Measurements from ENCODE around the gene RILP.
A peak's percentile ranks its signal among the peaks of the same experiment; 100 is the strongest.

The RILP gene

DNA sequence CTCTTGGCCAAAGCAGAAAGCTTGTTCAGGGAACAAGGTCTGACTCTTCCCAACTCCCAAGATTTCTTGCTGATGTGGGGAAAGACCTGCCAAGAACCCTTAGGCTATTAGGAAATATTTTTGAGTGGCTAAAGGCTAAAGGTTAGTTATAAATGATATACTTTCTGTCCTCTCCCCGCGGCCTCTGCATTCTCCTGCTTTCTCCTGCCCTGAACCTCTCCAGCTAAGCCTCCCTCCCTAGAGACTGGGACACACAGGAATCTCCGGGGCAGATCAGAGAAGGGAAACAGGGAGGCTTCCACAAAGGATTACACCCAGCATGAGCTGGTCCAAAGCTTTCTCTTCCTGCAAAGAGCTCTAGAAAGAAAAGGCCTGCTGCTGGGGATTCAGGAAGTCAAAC is 23.3 kb downstream of the RILP start:
- DNase-seq (ENCODE audit: low spot score in 2 of 2) (no peak), ATAC-seq (no peak)
- Mint-ChIP-seq H3K4me1 (peaks cover 32% of the 10 kb centered on the region), H3K4me3 (peak overlapping the region; percentile 93), H3K36me3 (peaks cover 14% of the 10 kb centered on the region), H3K9me3 (no peaks in the 10 kb centered on the region), H3K27ac (no peak overlapping the region)

DNA sequence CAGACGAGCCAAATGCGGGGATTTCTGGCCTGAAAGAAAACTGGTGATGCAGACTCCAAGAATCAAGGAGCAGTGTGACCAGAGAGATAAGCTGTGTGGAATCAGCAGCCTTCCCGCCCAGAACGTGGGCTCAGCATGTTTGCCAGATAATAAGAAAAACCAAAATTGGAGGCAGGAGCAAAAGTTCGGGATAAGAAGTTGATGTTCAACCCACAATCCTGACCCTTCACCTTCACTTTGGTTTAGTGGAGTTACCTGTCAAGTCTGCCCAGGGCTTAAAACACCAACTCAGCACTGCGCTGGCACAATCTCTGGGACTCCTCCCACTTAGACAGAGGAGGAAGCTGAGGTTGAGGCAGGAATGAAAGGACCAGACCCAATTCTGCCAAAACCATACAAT is 24.1 kb downstream of the RILP start:
- Mint-ChIP-seq H3K27ac (no peak overlapping the region), H3K36me3 (peaks cover 14% of the 10 kb centered on the region), H3K4me1 (peaks cover 32% of the 10 kb centered on the region), H3K9me3 (no peaks in the 10 kb centered on the region), H3K4me3 (no peak overlapping the region)
- ATAC-seq (no peak), DNase-seq (ENCODE audit: low spot score in 2 of 2) (no peak)

DNA sequence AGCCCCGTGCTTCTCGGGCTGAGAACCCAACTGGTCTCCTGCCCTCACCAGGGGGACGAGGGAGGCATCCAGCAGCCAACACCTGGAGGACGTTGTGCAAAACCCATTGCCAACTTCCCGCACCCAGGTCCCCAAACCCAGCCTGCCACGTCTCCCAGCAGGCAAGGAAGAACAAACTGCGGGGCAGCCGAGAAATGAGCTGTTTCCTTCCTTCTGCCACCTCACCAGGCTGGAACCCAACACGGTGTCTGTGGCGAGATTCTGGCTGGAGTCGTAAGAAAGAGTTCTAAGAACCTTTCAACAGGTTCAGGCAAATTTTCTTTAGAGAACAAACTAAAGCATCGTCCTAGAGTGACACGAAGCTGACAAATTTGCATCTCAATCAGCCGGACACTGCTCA is 24.6 kb downstream of the RILP start:
- no peak overlapping the region for H3K4me3 Mint-ChIP-seq
- H3K4me1 Mint-ChIP-seq: peaks cover 27% of the 10 kb centered on the region
- H3K9me3 Mint-ChIP-seq: no peaks in the 10 kb centered on the region
- H3K36me3 Mint-ChIP-seq: peaks cover 14% of the 10 kb centered on the region
- DNase-seq (ENCODE audit: low spot score in 2 of 2) (no peak), ATAC-seq (no peak)
- H3K27ac Mint-ChIP-seq: no peak overlapping the region

DNA sequence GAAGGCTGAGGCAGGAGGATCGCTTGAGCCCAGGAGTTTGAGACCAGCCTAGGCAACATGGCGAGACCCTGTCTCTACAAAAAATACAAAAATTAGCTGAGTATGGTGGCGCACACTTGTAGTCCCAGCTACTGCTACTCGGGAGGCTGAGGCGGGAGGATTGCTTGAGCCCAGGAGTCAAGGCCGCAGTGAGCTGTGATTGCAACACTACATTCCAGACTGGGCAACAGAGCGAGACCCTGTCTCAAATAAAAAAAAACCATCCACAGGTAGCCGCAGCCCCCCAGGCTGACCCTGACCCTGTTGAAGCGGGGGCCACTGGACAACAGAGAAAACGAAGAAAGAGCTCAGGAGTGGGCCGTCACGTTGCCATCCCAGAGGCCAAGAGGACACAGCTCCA is 25.0 kb downstream of the RILP start:
- Mint-ChIP-seq H3K4me1 (peaks cover 23% of the 10 kb centered on the region), H3K36me3 (peaks cover 14% of the 10 kb centered on the region), H3K4me3 (no peak overlapping the region), H3K9me3 (no peaks in the 10 kb centered on the region), H3K27ac (no peak overlapping the region)
- no peak for DNase-seq (ENCODE audit: low spot score in 2 of 2)
- no peak for ATAC-seq

DNA sequence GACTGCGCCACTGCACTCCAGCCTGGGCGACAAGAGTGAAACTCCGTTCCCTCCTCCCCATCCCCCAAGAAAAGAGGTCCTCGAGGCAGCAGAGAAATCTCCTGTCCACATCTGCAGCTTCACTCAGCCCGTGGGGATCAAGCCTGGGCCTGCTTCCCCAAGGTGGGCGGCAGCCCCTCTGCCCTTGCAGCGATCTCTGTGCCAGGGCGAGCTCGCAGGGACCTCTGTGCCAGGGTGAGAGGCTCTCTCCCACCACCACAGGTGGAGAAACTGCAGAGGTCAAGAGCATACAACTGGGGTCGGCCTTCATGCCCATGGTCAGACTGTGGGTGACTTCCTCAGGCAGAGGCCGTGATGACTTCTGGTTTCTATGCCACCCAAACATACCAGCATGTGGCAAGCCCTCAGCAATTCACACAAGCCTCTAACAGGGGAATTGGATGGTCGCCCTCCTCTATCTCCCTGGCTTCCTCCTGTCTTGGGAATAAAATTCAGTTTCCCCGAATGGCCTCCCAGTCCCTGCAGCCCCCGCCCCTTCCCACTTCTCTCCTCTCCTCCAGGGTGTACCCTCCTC is 26.5 kb downstream of the RILP start:
- peaks cover 6% of the 10 kb centered on the region for H3K36me3 Mint-ChIP-seq
- DNase-seq (ENCODE audit: low spot score in 2 of 2) (no peak), ATAC-seq (no peak)
- H3K9me3 Mint-ChIP-seq: no peaks in the 10 kb centered on the region
- H3K4me1 Mint-ChIP-seq: peaks cover 11% of the 10 kb centered on the region
- no peak overlapping the region for H3K4me3 Mint-ChIP-seq
- no peak overlapping the region for H3K27ac Mint-ChIP-seq

DNA sequence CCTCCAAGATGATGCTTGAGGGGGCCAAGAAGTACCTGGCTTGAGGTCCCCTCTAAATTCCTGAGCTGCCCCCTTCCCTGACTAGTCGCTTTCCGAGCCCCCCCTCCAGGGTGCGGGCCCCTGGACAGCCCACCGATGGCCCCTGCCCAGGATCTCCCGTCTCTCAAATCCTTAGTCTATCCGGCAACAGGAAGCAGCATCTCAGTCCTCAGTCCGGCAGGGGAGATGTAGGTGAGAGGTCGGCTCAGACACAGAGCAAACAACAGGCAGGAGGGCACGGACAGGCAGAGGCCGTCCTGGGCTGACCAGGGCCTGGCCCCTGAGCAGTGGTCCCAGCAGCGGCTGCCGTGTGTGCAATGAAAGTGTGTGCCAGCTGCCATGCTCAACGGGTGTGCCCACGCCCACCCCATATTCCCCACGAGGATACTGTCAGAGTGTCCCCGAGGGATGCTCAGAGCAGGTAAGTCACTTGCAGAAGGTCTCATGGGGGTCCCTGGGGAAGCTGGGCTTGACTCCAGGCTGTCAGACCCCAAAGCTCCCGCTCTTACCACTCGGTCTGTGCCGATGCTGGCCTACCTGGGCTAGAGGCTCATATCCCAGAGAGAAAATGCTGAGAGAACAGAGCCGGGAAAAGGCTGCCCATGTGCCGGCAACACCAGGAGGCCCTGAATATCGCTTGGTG is 28.3 kb downstream of the RILP start:
- no peak overlapping the region for H3K27ac Mint-ChIP-seq
- H3K4me1 Mint-ChIP-seq: no peaks in the 10 kb centered on the region
- ATAC-seq: no peak
- peaks cover 6% of the 10 kb centered on the region for H3K36me3 Mint-ChIP-seq
- H3K9me3 Mint-ChIP-seq: no peaks in the 10 kb centered on the region
- H3K4me3 Mint-ChIP-seq: no peak overlapping the region
- DNase-seq (ENCODE audit: low spot score in 2 of 2): no peak

DNA sequence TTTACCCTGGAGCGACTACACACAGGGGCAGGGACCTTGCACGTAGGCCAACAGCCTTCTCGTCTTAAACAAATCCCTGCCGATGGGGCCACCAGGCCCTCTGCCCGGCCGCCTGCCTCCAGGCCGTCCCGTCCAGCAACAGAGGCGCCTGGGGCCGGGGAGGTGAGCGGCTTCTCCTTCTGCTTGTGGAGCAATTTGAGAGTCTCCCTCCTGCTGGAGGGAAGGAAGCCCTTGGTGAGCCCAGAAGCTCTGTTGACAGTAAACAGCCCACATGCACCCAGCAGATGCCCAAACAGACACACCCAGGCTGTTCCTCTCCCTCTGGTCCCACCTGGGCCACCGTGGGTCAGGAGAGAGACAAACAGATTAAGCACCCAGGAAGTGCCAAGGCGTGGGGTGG is 29.2 kb downstream of the RILP start:
- H3K27ac Mint-ChIP-seq: no peak overlapping the region
- ATAC-seq (no peak), DNase-seq (ENCODE audit: low spot score in 2 of 2) (no peak)
- H3K4me1 Mint-ChIP-seq: no peaks in the 10 kb centered on the region
- no peaks in the 10 kb centered on the region for H3K36me3 Mint-ChIP-seq
- H3K9me3 Mint-ChIP-seq: no peaks in the 10 kb centered on the region
- H3K4me3 Mint-ChIP-seq: no peak overlapping the region

DNA sequence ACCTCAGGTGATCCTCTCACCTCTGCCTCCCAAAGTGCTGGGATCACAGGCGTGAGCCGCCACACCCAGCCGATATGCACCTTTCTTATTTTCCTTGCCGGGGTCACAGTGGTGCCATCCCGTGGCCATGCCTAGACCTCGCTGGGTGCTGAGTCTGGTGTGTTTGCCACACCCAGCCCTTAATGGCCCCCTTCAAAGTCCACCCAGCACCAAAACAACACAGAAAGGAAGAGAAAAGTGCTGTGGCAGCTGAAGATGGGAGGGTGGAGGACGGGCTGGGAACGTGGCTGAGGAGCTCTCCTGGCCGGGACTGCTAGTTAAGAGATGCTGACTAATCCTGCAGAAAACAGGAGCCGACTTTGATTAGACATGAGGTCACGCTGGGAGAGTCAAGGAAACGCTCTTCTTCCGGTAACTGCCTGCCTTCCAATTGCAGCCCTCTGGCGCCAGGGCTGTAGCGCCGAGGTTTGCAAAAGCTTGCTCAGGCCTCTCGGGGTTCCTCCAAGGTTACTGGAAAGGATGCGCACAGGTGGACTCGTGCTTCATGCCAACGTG is 32.0 kb downstream of the RILP start:
- H3K36me3 Mint-ChIP-seq: no peaks in the 10 kb centered on the region
- ATAC-seq (no peak), DNase-seq (ENCODE audit: low spot score in 2 of 2) (no peak)
- peaks cover 6% of the 10 kb centered on the region for H3K4me1 Mint-ChIP-seq
- no peaks in the 10 kb centered on the region for H3K9me3 Mint-ChIP-seq
- H3K27ac Mint-ChIP-seq: peak overlapping the region; percentile 42
- H3K4me3 Mint-ChIP-seq: no peak overlapping the region

DNA sequence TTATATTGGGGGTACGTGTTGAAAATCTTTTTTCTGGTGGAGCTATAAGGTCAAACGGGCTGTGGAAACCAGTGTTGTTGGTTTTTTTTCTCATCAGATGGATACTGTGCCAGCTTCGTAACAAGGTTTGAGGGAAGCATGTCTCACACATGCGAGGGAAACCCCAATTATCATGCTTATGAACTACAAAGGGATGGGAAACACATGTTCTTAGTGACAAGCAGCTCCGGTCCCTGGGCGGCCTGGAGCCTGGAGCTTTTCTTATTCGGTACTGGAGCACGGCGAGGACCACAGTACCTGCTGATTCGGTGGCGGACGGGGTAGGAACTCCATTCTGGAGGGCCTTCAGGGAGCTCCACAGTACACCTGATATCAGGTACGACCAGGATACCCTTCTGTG is 33.6 kb downstream of the RILP start:
- no peak overlapping the region for H3K4me3 Mint-ChIP-seq
- DNase-seq (ENCODE audit: low spot score in 2 of 2) (no peak), ATAC-seq (no peak)
- H3K36me3 Mint-ChIP-seq: no peaks in the 10 kb centered on the region
- no peak overlapping the region for H3K27ac Mint-ChIP-seq
- no peaks in the 10 kb centered on the region for H3K9me3 Mint-ChIP-seq
- H3K4me1 Mint-ChIP-seq: peaks cover 6% of the 10 kb centered on the region

DNA sequence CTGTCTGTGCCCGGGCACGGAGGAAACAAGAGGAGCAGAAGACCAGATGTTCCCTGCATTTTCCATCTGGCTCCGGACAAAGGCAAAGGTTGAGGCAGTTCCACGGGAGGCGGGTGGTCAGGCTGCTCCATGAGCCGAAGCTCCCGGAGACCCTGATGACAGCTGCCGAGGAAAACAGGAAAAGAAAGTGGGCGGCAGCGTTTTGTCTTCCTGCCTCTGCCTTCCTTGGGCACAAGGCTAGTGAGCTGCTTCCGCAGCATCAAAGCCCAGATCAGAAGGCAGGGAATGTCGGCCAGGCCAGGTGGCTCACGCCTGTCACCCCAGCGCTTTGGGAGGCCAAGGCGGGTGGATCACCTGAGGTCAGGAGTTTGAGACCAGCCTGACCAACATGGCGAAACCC is 37.3 kb downstream of the RILP start:
- Mint-ChIP-seq H3K9me3 (no peaks in the 10 kb centered on the region), H3K27ac (no peak overlapping the region), H3K4me1 (peaks cover 21% of the 10 kb centered on the region), H3K4me3 (no peak overlapping the region), H3K36me3 (peaks cover 11% of the 10 kb centered on the region)
- ATAC-seq (no peak), DNase-seq (ENCODE audit: low spot score in 2 of 2) (no peak)

DNA sequence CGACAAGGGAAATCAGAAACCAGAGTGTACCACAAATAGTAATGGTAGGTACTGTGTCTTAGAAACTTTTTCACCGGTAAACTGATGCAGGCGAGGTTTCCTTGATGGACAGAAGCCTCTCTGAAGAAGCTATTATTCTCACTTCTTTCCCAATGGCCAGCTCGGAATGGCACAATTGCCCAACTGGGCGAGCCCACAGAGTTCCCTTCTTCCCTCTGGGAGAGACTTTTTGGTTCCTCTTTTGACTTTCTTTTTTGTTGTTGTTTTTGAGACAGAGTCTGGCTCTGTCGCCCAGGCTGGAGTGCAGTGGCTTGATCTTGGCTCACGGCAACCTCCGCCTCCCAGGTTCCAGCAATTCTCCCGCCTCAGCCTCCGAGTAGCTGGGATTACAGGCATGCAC is 38.0 kb downstream of the RILP start:
- Mint-ChIP-seq H3K9me3 (no peaks in the 10 kb centered on the region), H3K4me3 (no peak overlapping the region), H3K4me1 (peaks cover 28% of the 10 kb centered on the region), H3K36me3 (peaks cover 16% of the 10 kb centered on the region), H3K27ac (no peak overlapping the region)
- no peak for DNase-seq (ENCODE audit: low spot score in 2 of 2)
- ATAC-seq: no peak

DNA sequence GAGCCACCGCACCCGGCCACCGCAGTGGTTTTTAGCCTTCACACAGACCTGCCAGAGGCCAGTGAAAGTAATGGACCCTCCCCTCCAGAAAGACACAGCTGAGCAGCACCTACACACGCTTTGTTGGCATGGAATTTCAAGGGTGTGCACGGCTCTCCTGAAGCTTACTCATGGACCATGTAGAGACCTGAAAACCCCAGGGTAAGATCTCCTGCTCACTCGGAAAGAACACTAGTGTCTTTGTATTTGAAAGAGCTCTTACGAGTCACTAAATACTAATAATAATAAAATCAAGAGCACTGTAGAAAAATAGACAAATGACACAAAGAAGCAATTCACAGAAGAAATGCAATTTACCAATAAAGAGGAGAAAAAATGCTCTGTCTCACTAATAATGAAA is 41.0 kb downstream of the RILP start:
- ATAC-seq (no peak), DNase-seq (ENCODE audit: low spot score in 2 of 2) (no peak)
- Mint-ChIP-seq H3K36me3 (peaks cover 16% of the 10 kb centered on the region), H3K4me1 (peaks cover 34% of the 10 kb centered on the region), H3K27ac (peak overlapping the region; percentile 95), H3K9me3 (no peaks in the 10 kb centered on the region), H3K4me3 (peak overlapping the region; percentile 55)

DNA sequence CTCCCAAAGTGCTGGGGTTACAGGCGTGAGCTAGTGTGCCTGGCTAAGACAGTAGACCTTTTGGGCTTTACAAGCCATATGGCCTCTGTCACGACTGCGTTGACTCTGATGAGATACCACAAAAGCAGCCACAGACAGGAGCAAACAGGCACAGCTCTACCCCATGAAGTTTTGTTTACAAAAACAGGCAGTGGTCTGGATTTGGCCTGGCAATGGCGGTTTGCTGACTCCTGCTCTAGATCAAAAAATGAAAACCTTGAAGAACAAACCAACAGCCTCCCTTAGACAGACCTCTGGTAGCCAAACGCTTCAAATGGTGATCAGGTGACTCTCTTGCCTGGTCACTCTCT is 41.7 kb downstream of the RILP start:
- DNase-seq (ENCODE audit: low spot score in 2 of 2) (no peak), ATAC-seq (peak; percentile 19)
- Mint-ChIP-seq H3K27ac (peak overlapping the region; percentile 95), H3K36me3 (peaks cover 16% of the 10 kb centered on the region), H3K9me3 (no peaks in the 10 kb centered on the region), H3K4me3 (peak overlapping the region; percentile 55), H3K4me1 (peaks cover 34% of the 10 kb centered on the region)

DNA sequence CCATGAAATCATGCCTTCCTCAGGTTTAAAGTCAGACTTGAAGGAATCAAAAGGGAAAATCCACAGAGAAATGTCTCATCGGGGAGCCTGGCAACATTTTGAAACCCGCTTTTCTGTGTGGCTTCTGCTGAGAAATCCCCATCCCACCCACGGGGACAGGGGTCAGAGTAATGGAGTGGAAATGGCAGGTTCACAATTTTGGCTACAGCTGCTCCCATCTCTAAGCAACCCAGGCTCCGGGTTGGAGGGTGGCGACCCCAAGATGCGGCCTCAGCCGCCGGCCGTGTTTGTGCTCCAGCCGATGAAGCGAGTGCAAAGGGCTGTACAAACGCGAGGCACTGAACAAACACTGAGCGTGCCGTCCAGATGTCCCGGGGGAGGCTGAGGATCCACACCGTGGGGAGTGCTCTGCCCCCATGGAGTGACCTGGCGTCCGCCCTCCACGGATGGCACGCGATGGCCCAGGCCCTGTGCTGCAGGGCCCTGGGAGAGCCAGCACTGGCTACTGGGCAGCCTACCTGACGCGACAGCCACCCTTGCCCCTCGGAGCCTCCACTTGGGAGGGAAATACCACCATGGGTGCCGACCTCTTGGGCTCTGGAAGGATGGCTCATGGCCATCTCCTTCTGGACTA is 43.2 kb downstream of the RILP start:
- Mint-ChIP-seq H3K4me3 (peak overlapping the region; percentile 55), H3K36me3 (peaks cover 16% of the 10 kb centered on the region), H3K9me3 (no peaks in the 10 kb centered on the region), H3K4me1 (peaks cover 34% of the 10 kb centered on the region), H3K27ac (peak overlapping the region; percentile 95)
- DNase-seq (ENCODE audit: low spot score in 2 of 2) (no peak), ATAC-seq (no peak)

DNA sequence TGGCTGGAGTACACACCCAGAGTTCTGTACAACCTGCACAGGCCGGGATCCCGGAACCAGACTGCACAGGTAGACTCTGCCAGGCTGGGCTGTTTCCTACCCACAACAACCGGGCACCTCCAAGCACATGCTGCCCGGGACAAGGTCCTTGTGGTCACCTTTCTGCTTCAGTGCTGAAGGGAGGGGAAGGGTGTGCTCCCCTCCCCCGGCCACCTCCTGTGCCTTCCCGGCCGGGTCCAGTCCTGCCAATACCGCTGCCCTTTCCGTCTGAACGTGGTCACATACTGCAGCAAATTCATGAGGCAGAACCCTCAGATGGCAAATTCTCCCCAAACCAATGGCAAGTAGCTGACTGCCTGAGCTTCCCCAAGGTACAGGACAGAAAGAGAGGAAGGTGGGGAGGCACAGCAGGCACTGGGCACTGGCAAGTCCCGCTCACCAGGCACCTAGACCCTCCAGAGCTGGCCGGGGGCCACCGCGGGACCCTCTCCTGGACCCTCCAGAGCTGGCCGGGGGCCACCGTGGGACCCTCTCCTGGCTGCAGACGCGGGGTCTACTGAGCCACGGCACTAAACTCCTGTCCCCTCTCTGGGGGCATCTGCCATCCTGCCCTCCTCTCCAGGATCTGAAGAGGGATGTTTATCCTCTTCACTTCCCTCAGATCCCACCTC is 43.9 kb downstream of the RILP start:
- H3K4me1 Mint-ChIP-seq: peaks cover 34% of the 10 kb centered on the region
- H3K4me3 Mint-ChIP-seq: peak overlapping the region; percentile 55
- no peaks in the 10 kb centered on the region for H3K9me3 Mint-ChIP-seq
- H3K36me3 Mint-ChIP-seq: peaks cover 16% of the 10 kb centered on the region
- H3K27ac Mint-ChIP-seq: peak overlapping the region; percentile 95
- ATAC-seq (no peak), DNase-seq (ENCODE audit: low spot score in 2 of 2) (no peak)

All from stimulated activated effector memory CD8-positive, alpha-beta T cell treated with anti-CD3 and anti-CD28 coated beads, Interleukin-12 subunit alpha, Interleukin-12 subunit beta, amount 100 ng/mL, for 72 hours (primary cell).